Spleen (tissue), 7 donors: ENCODE measurements around the gene ASB6.

Experiments
- POLR2A ChIP-seq, 3 donors: fragments of 450-650 bp; IDR thresholded peaks; one replicate each; pipeline ENCODE4 v1.5.1; 2017; ENCODE audit warnings: antibody characterized with exemption in 3 of 3, mild to moderate bottlenecking in 1 of 3
- TF ChIP-seq, protein P1 (sequence below), 11 experiments: fragments of 200-600 bp in 7 of 11; fragments of 450-650 bp in 4 of 11; sonication (generic) in 4 of 11; IDR thresholded peaks in 8 of 11; conservative IDR thresholded peaks in 3 of 11; 1 replicate in 7 of 11; 2 replicates in 4 of 11; pipeline versions ENCODE4 v1.4.0 to v1.8.0; 2016 to 2021; ENCODE audit warnings: antibody characterized with exemption in 11 of 11, inconsistent platforms in 4 of 11, mild to moderate bottlenecking in 1 of 11
- donor health status: DM: no; HTN: no; CAD: no; lungs with moderate emphysema.
- donor health status: DM: no; HTN: no; CAD: no.
- donor health status: DM: no; HTN: no; CAD: no.

- TF ChIP-seq, protein P1, sequence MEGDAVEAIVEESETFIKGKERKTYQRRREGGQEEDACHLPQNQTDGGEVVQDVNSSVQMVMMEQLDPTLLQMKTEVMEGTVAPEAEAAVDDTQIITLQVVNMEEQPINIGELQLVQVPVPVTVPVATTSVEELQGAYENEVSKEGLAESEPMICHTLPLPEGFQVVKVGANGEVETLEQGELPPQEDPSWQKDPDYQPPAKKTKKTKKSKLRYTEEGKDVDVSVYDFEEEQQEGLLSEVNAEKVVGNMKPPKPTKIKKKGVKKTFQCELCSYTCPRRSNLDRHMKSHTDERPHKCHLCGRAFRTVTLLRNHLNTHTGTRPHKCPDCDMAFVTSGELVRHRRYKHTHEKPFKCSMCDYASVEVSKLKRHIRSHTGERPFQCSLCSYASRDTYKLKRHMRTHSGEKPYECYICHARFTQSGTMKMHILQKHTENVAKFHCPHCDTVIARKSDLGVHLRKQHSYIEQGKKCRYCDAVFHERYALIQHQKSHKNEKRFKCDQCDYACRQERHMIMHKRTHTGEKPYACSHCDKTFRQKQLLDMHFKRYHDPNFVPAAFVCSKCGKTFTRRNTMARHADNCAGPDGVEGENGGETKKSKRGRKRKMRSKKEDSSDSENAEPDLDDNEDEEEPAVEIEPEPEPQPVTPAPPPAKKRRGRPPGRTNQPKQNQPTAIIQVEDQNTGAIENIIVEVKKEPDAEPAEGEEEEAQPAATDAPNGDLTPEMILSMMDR (IDR thresholded peaks at IDR 0.05 in 8 of 11, conservative IDR thresholded peaks at IDR 0.05 in 3 of 11), result no peak
- no peak for TF ChIP-seq POLR2A (IDR thresholded peaks at IDR 0.05)
These were observed 40.8 kb downstream of the ASB6 start for GRCh38 chr9:129601082-129601674.
